NCI-H748 (cell line): ENCODE measurements around the gene PARP12.

Experiments
- DNase-seq: peaks from one replicate; lab custom pipeline; 2025; ENCODE audit not compliant: unreplicated experiment; lab: John Stamatoyannopoulos, UW

The PARP12 gene

DNA sequence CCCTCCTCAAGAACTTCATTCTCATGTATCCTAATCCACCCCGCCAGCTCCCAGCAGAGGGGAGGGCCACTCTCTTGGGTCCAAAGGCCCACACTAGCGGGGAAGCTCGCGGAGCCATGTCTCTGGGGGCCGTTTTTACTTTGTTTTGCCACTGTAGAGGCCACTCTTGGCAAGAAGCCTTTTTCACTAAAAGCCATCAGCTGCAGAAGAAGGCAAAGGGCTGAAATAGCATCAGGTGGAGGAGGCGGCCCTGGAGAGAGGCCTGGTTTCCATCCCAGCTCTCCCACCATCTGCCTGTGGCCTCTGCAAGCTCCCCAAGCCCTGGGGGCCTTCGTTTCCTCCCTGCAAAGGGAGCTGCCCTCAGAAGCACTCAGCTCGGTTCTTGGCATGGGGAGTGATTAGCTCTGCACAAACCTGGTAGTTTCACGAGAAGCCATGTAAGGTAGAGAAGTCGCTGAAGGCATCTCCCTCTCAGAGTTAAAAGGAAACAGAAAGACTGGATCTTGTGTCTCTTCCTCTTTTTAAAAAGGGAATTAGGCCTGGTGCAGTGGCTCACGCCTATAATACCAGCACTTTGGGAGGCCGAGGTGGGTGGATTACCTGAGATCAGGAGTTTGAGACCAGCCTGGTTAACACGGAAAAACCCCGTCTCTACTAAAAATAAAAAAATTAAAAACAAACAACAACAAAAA, 70.3 kb downstream of the PARP12 start:
- no peak for DNase-seq

DNA sequence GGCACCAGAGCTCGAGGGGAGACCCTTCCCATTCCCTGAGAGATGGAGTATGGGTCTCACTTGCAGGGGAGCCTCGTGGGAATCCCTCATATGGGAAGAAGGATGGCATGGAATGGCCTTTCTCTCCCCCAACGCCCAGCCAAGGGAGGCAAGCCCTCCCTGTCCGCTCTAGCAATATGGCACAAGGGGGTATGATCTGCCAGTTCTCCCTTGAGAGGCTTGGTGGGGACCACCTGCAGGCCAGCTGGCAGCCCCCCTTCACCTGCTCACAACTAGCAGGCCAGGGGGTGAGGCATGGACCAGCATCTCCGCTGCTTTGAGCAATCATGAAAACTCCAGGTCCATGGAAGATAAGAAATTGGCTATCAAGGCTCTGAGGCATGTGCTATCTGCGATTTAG, 70.8 kb downstream of the PARP12 start:
- no peak for DNase-seq

DNA sequence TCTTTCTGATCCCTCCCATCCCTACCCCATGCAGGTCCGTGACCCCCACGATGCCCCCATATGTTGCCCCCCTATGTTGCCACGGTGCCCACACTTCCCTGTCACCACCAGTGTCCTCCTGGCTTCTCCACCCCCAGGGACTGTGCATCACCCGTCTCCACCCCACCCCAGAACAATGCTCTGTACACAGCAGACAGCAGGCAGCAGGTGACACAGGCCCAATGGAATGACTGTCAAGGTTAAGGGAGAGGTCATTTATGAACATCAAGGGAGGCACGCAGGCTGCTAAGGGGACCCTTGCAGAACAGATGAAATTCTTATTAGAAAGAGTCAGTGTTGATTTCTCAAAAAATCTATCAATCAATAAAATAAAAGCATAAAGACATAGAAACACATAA, 71.5 kb downstream of the PARP12 start:
- no peak for DNase-seq

DNA sequence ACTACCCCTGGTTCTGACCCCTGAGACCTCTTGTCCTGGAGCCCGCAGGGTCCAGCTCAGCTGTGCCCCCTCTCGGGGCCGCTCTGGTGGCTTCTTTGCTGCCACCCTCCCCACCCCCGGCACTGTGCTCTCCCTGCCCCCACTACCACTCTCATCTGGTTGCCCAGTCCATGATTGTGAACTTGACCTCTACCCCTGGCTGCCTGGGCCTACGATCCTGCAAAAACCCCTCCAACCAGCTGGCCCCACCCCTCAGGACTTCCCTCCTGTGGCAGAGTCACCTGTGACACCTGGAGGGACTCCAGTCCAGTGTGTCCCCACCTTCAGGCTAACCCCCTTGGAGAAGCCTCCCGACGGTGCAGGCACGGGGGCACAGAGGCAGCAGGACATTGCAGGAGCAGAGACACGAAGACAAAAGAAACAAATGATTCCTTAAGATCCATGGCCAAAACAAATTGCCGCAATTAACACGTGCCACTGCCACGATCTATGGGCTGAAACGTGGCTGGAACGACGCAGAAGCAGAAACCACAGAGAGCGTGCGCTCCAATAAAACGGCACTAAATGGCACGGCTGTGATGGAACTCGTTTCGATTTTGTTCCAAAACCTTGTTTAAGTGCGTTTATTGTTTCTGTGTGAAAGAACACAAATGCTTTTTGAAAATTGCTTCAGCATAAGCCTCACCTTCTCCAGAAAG, 72.0 kb downstream of the PARP12 start:
- no peak for DNase-seq

DNA sequence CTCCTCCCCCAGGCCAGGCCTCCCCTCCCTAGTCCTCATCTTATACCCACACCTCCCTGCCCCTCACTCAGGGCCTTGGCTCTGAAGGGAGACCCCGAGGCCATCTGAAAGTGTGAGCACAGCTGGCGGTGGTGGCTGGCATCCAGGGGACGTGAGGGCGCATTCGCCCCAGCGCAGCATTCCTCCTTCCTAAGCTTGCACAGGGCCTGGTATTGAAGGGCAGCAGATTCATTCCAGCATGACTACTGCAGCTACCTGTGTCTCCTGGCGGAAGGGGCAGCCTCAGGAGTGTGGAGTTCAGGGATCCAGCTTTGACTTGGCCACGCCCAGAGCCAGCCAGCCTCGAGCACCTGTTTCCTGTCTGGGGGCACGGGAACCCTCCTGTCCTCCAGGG, 72.6 kb downstream of the PARP12 start:
- peak; percentile 48 for DNase-seq

DNA sequence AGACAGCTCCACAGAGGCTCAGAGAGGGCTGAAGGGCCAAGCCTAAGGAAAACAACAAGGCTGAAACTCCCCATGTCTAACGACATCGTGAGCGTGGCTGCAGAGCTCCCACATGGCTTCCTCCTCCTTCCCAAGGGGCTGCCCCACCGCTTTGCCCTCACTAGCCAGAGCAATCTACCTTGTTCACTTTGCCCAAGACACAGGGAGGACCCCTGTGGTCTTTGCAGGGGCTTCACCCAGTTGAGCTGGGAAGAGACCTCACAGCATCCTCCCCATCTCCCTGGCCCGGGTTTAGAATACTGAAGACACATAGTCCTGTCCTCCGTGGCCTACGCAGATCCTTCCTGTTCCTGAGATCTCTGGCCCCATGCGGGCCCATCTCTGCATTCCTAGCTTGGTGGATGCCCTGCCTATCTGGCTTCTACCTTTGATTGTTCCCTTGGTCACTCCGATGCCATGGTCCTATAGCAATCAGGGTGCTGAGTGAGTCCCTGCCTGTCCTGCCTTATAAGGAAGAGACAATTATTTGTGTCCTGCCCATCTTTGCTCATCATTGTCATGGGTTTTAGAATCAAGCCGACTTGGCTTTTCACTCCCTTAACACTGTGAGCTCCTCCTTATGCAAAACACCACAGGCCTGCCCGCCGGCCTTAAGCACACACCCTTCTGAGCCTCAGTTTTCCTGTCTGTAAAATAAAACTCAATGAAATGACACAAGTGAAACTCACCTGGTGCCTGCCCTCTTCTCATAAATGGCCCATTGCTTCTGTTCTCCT, 73.2 kb downstream of the PARP12 start:
- no peak for DNase-seq

DNA sequence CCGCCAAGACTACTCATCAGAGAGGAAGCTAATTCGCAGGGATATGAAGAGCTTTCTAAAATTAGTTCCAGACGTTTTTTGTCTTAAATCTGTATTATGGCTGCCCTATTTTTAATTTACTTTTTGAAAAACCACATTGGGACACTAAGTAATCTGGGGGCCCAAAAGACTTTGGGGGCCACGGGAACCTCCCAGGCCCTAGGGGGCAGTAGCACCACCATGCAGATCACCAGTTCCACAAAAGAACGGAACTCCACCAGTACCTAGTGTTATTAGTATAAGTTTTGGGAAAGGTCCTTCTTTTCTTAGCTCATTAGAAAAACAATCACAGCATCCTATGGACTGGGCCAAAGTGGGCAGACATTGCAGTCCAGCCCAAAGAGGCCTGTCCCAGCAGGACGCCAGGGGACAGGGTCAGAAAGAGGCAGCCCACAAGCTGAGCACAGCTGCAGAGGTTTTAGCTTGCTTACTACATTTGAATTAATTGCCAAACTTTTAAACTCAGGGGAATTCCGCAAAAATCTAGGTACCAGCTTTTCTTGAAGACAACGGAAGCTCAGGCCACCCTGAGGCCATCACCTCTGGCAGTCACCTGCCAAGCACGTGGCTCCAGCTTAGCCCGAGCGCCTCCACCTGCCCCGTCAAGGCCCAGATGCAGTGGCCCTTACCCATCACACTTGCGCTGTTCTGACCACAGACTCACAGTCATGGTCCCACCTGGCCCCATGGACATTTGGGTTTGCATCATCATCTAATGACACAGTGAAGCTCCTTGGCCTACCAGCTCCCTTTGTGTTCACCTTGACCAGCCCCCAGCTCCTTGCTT, 74.8 kb downstream of the PARP12 start:
- no peak for DNase-seq

DNA sequence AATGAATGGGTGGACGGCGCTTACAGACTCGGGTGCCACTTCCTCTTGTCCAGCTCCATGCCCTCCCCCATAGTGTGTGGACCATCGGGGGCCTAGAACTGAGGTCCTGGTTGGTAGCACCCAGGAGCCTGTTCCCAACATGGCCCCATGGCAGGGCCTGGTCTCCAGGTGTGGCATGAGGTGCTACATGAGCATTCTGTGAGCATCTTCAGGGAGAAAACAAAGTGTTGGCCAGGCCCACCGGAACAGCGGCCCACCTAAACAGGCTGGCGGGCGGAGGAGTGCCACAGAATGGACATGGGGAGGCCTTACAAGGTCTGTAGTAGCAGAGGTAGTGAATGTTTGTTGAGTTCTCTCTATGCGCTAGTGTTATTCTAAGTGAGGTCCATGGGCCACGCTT, 76.9 kb downstream of the PARP12 start:
- DNase-seq = no peak

DNA sequence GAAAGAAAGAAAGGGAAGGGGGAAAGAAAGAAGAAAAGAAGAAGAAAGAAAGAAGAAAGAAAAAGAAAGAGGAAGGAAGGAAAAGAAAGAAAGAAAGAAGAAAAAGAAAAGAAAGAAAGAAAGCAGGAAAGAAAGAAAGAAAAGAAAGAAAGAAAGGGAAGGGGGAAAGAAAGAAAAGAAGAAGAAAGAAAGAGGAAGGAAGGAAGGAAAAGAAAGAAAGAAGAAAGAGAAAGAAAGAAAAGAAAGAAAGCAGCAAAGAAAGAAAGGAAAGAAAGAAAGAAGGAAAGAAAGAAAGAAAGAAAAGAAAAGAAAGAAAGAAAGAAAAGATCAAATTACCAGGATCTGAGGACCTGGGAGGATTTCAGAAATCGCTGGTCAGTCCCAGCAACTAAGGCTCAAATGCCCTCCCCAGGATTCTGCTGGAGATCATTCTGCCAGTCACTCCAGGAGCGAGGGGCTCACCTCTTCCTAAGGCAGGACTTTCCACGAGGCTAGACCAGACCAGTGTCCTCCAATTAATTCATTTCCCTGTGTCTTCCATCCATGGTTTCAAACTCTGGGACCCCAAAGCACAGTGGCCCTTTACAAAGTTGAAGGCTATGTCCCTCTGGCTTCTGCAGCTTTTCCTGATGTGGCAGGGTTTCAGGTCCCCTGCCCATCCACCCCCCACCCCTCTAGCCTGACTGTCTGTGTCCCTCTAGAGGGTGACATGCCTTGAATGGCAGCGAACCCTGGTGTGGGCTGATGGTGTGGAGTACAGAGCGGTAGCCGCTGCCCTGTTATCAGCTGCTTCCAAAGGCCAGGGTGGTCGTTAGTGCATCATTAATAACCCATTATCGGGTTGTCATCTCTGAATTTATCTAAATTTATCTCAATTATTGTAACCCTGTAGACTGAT, 77.9 kb downstream of the PARP12 start:
- DNase-seq = no peak

DNA sequence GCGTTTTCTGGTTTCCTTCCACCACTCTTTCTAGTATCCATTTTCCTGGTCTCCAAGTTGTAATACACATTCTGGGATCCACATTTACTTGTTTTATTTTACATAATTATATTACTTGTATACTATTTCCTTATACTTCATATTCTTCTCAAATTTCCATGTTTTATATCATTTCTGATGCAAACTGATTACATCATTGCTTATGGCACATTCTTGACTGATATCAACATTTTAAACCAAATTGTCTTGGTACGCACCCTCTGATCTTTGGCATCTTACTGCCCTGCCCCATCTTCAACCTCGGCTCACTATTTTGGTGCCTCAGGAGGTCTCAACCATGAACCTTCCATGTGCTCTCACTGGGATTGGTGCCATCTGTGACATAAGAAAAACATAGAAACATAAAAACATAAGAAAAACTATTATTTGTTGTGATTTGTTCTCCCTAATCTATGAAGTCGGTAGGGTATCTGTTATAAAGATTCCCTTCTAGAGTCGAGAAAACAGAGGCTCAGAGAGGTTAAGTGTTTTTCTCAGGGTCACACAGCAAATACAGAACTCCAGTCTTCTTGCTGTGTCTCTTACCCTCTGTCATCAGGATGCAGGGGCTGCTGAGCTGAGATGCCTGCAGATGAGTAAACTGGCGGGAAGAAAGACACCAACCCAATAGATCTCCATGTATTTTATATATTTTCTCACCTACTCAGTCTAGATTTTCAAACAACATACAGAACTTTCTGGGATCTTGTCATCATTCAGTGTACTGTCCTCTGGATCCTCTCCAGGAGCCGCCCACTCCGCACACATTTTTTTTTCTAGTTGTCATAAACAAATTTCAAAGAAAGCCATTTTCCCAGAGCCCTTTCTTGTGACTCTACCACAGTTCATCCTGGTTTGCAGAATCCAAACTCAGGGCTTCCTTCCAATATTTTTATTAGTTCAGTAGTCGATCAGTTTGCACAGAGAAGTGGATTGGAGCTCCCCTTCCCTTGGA, 79.5 kb downstream of the PARP12 start:
- no peak for DNase-seq

DNA sequence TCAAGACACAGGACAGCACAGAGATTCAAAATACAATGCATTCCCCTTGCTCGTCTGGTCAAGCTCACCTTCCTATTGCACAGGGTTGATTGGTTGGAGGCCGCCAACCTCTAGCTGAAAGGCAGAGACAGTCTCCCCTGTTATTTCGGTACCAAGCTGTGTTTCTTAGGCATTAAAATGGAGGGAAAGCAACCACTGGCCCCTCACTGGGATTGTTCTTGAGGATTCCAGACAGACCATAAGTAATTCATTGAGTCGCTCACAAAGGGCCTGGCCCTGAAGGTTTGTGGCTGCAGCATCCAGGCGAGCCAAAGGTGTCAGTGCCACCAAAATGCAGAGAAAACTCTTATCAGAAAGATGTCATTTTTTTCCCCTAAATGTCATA, 81.2 kb downstream of the PARP12 start:
- no peak for DNase-seq

DNA sequence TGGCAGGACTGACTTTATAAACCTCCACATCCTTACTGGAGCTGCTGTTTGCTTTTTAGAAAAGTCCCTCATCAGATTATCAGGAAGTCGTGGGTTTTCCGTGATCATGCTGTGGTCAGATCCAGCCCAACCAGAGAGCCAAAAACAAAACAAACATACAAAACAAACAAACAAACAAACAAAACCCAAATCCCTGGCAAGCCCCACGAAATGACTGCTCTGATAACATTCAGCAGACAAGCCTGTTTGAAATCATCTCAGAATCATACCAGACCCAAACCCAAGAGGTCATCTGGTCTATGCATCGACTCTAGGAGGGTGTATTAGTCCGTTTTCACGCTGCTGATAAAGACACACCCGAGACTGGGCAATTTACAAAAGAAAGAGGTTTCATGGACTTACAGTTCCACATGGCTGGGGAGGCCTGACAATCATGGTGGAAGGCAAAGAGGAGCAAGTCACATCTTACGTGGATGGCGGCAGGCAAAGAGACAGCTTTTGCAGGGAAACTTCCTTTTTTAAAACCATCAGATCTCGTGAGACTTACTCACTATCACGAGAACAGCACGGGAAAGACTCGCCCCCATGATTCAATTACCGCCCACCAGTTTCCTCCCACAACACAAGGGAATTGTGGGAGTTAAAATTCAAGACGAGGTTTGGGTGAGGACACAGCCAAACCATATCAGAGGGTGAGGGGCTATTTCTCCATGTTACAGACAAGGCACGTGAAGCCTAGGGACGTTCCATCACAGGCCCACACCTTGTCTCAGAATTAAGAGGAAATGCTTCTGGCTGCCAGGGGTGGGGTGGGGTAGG, 85.7 kb downstream of the PARP12 start:
- no peak for DNase-seq

DNA sequence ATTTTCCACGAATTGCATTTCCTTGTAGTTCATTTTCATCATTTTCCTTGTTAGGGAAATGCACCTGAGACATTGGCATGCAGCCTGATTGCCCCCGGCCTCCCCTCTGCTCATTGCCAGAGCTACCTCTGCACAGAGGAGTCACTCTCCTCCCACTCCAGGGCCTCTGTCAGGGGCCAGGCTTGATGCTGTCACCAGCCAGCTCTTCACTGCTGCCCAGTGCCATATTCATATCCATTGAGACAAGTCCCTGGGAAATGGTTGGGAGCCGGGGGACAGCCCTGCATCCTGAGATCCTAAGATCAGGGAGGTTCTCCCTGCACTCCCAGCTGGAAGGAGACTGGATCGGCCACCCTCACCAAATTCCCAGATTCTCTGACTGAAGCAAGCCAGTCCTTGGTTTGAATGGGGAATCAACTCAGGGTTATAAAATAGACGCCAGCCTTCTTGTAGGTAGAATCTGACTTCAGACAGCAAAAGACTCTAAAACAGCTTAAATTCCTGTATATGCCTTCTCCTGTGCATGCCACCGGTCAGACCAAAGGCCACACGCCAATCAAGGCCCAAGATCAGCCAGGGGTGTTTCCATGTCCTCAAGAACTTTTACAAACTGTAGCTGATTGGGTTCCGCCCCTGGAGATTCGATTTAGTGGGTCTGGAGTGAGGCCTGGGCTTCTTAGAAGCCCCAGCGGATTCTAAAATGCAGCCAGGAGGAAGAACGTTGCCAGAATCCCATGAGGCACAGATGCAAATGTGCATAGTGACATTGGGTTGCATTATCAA, 86.5 kb downstream of the PARP12 start:
- DNase-seq = no peak

DNA sequence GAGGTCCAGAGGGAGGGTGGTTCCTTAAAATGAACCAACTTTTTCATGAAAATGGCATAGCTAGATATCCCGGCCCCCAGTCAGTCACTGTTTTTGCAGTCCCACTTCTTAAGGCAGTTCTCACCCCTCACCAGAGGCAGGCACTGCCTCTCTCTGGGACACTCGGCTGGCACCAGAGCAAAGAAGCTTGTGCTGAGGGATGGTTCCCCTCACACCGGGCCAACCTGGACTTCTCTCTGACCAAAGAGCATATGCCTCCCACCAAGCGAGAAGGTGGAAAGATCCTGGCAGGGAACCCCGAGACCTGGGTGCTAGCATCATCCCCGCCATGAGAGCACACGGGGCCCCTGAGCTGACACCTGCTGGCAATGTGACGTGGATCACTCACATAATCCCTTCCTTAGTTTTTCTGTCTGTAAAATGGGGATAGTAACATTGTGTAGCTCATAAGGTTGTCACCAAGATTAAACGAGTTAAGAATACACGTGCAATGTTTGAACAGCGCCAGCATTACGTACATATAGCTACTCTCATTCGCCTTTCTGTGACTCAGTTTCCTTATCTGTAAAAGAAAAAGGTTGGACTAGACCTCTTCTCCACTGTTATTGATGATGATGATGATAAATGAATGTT, 88.5 kb downstream of the PARP12 start:
- no peak for DNase-seq
